GM18508 (cell line): ENCODE data around the gene MEGF6.
"Not testable (repeated sequence)": the region's sequence is repeated elsewhere in the genome, so short reads cannot be mapped to it uniquely, and the experiment has no call there.

Experiments
- ATAC-seq: cut with Tn5 transposase; IDR thresholded peaks from one replicate; pipeline ENCODE4 v1.9.1; 2021; ENCODE audit warnings: moderate number of reproducible peaks; ENCODE audit not compliant: insufficient read depth, unreplicated experiment

Gene MEGF6

GRCh38 chr1:3596663-3597598, 14.4 kb downstream of the MEGF6 start:
- no peak for ATAC-seq

GRCh38 chr1:3595949-3596348, 15.4 kb downstream of the MEGF6 start:
- no peak for ATAC-seq

GRCh38 chr1:3594706-3595377, 16.5 kb downstream of the MEGF6 start:
- no peak for ATAC-seq

GRCh38 chr1:3593745-3594144, 17.6 kb downstream of the MEGF6 start:
- no peak for ATAC-seq

GRCh38 chr1:3593334-3593733, 18.0 kb downstream of the MEGF6 start:
- no peak for ATAC-seq

- ATAC-seq = no peak
Measured at GRCh38 chr1:3590951-3591865, 20.1 kb downstream of the MEGF6 start.

GRCh38 chr1:3590139-3590763, 21.1 kb downstream of the MEGF6 start:
- ATAC-seq = no peak

- ATAC-seq = no peak
Measured at GRCh38 chr1:3588395-3588794, 22.9 kb downstream of the MEGF6 start.

GRCh38 chr1:3586986-3587759, 24.1 kb downstream of the MEGF6 start:
- no peak for ATAC-seq

GRCh38 chr1:3585940-3586568, 25.3 kb downstream of the MEGF6 start:
- no peak for ATAC-seq

GRCh38 chr1:3585353-3585868, 25.9 kb downstream of the MEGF6 start:
- not testable (repeated sequence) for ATAC-seq

- ATAC-seq = no peak
Measured at GRCh38 chr1:3584915-3585314, 26.4 kb downstream of the MEGF6 start.

- ATAC-seq = not testable (repeated sequence)
Measured at GRCh38 chr1:3583751-3584150, 27.6 kb downstream of the MEGF6 start.

GRCh38 chr1:3581296-3582036, 29.8 kb downstream of the MEGF6 start:
- ATAC-seq = no peak

- ATAC-seq = no peak
Measured at GRCh38 chr1:3580231-3580630, 31.1 kb downstream of the MEGF6 start.

GRCh38 chr1:3579626-3580025, 31.7 kb downstream of the MEGF6 start:
- ATAC-seq = no peak

GRCh38 chr1:3578906-3579305, 32.4 kb downstream of the MEGF6 start:
- no peak for ATAC-seq

GRCh38 chr1:3578433-3578805, 32.9 kb downstream of the MEGF6 start:
- ATAC-seq = no peak
